Hindlimb muscle (tissue), 1 donor: ENCODE results near the gene EYS. TPM values are rescaled to one million over a fixed set of nuclear protein-coding genes. Genes with fewer than 3 reads are reported as not detected.
"Not testable (repeated sequence)": the region's sequence is repeated elsewhere in the genome, so short reads cannot be mapped to it uniquely, and the experiment has no call there.

Experiments
- DNase-seq: peaks from one replicate; pipeline ENCODE4 v3.0.0-alpha.2; 2013
- polyA plus RNA-seq: library from polyadenylated mRNA; unstranded; fragments of 120-200 nt; gene quantifications from one replicate; pipeline ENCODE4 v1.2.1, GENCODE V29; 2013; ENCODE audit not compliant: insufficient read length

The EYS gene
- polyA plus RNA-seq, 1 donor: 0.59 TPM

DNA sequence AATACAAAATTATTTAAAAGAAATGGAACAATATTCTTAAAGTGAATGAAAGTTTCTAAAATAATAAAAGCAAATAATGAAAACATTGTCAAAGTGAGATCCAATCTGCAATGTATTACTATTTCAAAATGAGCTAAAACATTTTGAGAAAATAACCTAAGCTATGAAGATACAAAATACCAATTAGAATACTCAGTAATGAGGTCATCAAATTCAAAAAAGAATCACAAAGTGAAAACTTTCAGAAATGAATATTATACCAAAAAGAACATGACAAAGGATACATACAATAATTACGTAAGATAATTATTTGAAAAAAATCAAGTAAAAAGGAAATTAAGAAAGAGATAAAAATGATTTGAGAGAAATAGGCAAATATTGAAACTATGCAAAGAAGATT lies 634.5 kb downstream of the EYS start:
- DNase-seq: no peak

DNA sequence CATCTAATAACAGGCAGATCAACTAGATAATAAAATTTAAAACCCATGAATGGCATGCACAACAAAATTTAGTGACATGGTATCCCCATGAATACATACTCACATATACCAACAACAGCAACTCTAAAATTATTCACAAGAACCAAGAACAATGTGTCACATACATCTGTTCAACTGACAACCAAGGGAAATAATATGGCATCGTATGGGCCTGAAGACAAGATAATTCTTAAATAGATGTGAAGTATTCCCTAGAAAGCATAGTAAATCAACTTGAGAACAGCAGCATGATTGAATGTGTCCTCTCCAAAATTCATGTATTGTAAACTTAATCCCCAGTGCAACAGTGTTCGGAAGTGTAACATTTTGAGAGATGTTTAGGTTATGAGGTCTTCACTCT lies 635.5 kb downstream of the EYS start:
- no peak for DNase-seq

DNA sequence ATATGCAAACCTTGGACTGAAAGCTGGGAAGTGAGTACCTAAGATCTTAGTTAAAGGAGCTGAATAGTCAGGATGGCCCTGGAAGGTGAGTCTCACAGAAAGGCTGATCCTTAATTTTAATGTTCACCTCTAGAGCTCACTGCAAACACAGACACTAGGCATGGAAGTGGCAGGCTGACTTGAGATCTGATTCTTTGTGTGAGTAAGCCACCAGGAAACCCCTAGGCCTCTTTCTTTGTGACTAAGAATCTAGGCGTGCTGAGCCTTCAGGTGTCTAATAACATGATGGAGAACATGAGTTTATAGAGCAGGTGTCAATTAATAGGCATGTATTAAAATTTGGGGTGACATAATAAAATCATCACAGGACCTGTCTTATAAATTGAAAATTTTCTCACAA lies 642.2 kb downstream of the EYS start:
- DNase-seq: no peak

DNA sequence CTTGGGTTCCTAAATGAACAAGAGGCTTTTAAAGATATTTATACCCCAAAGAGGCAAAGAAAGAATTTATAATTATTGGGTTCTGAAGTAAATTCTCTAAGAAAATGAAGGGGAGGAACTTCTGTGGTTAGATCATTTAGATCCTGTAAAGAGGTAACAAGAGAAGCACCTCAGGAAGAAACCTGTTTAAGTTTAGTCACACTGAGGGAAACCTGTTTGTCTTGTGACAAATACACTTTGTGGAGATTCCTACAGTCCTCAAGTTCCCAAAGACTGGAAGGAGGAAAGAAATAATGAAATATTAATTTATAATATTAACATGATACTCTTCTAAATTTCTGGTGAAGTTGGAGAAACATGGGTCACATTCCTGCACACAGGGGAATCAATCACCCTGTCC lies 647.5 kb downstream of the EYS start:
- no peak for DNase-seq

DNA sequence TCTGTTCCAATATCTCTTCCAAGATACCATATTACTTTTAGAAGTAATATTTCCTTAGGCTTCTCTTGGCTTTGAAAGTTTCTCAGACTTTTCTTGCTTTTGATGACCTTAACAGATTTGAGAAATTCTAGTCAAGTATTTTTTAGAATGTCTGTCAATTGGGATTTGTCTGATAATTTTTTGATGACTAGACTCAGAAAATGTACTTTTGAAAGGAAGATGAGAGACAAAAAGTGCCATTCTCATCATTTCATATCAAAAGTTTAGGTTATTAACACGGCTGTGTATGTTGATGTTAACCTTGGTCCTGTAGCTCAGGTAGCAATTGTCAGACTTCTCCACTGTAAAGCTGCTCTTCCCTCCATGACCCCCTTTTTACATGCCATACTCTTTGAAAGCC lies 651.5 kb downstream of the EYS start:
- no peak for DNase-seq

DNA sequence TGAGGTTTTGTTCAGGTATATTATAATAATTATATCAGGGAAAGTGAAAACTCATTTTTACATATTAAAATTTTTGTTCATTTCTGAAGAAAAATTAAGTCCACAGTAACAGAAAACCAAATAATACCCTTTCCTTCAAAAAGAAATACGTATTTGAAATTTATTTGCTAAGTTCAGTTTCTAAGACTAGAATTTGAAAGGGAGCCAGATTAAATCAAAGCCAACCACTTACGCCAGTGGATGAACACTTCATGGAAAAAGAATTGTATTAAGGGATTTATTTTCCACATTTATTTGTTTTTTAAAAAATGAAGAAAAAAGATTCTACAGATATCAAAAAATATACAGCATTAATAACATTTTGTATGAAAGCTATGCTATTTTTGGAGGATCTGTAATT lies 654.4 kb downstream of the EYS start:
- peak; percentile 59 for DNase-seq

DNA sequence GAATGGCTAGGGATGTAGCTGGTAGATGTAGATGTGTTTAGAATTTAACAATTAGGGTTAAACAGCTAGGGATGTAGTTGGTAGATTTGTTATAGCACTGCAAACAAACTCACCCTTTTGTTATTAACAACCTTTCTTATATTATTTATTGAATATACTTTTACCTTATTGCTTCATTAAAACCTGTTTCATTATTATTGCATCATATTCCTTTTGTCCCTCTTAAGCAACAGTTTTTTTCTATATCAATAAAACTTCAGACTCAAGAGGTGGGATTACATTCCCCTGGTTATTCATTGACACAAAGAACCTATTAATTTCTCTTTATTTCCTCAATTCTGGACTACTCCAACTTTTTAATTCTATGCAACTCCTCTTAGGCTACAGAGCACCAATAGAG lies 661.2 kb downstream of the EYS start:
- no peak for DNase-seq

DNA sequence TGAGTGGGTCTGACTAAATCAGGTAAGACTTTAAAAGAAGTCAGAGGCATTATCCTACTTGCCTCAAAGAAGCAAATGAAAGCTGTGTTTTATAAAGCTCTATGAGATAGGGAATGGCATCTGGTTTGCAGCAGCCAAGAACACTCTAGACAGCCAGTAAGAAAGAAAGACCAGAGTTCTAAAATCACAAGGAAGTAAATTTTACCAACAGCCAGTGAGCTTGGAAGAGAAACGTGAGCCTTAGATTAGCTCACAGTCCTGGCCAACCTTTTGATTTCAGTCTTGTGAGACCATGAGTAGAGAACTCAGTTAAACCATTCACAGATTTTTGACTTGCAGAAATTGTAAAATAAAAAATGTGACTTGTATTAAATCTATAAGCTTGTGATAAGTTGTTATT lies 693.0 kb downstream of the EYS start:
- DNase-seq: no peak

DNA sequence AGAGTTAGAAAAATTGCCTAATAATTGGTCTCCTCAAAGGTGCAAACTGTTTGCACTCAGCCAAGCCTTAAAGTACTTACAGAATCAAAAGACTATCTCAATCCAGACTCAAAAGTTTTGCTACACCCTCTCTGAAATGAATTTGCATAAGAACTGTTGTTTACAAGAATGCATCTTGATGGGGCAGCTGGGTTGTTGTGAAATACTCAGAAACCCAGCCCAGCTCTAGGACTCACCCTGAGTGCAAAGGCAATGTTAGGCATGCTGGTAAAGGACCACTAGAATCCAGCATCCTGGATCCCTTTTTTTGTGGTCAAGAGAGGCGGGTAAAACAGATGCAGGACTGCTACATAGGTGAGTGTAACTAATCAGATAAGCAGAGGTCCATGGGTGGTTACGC lies 700.2 kb downstream of the EYS start:
- DNase-seq: no peak

DNA sequence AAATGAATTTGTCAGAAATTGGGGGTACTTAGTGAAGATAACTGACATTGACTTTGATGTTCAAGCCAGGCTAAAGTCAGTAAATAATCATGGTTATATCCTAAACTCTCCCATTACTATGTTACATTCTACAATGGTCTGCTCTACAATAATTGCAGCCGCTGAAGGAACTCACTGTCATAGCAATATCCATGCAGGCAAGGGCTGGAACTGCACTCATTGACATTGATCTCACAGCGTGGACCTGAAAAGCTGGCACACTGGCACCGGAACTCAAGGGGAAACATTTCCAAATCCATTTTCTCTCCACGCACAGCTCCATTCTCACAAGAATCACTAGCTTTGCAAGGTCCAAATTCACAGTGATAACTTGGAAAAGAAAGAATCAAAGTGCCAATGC lies 702.7 kb downstream of the EYS start:
- DNase-seq: no peak

DNA sequence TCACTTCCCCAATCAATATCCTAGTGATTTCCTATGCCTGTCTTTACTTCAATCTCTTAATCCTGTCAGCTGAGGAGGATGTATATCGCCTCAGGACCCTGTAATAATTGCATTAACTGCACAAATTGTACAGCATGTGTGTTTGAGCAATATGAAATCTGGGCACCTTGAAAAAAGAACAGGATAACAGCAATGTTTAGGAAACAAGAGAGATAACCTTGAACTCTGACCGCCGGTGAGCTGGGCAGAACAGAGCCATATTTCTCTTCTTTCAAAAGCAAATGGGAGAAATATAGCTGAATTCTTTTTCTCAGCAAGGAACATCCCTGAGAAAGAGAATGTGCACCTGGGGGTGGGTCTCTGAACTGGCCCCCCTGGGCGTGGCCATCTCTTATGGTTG lies 704.1 kb downstream of the EYS start:
- DNase-seq: not testable (repeated sequence)

DNA sequence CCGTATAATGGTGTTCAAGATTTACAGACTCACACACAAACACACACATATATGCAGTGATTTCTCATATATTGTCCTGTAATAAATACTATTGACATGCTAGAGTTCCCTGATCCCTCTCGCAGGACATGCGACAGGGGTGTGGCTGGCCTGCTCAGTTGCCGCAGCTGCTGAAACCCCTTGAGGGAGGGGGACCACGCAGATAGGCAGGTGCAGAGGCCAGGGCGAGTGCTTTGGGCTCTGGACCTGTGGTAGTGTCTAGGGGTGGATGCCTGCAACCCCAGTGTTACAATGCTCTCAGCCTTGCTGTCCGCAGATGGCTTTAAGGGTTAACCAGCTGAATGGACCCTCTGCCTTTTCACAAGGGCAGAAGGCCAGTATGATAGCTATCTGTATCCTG lies 706.2 kb downstream of the EYS start:
- no peak for DNase-seq

DNA sequence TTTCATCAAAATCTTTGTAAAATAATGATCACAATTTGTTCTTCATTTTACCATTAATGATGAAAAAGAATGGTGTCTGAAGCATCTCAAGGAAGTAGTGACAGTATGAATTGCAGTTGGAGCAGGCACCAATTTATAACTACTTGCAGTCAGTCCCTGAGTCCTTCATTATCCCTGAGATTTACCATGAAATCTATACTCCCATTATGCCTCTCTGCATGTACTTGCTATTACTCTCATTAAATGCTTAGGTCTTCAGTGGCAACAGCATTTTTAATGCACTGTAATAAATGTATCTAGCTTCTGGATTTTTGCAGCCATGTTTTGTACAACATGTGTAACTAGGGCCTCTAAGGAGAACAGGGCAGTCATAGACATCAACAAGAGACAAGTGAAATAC lies 708.8 kb downstream of the EYS start:
- DNase-seq: no peak

DNA sequence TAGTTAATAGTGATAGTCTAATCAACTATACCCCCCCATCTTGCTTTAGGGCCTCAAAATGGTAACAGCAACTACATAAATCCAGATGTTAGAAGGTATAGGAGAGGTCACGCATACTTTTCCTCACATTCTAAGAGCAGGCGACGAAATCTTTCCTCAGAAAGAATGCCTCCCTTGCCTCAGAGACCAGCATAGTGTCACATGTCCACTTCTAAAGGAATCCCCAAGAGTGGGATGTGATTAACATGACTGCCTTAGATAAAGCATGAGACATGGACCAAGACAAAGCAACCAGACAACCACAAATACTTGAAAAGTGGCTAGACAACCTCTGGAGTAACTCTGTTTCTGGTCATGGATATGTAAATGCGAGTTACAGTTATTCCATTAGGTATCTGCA lies 710.7 kb downstream of the EYS start:
- no peak for DNase-seq

DNA sequence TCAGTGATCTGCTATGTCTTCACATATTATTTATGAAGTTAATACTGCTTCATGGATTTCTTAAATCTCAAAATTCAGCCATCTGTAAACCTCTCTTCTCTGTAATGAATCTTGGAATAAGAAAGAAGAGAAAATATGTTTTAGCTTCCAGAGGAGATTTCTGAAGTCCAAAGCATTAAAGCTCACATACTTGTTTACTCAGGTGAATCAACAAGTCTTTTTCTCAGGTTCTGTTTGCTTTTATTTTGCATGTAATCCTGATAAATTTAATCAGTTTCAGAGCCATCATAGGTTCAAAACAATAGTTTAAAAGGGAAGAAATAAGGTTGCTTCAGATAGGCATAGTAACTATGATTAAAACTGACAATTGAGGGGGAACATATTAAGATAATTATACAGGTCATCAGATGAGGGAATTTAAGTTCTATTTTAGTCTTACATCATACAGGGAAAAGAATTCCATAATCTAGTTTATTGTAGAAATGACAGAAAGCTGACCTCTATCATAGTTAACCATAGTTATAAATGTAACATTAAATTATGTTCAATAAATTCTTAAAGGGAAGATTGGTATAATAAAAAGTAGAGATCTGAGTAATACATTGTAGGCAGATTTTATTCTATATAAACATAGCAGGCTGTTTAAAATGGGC lies 716.2 kb downstream of the EYS start:
- no peak for DNase-seq

DNA sequence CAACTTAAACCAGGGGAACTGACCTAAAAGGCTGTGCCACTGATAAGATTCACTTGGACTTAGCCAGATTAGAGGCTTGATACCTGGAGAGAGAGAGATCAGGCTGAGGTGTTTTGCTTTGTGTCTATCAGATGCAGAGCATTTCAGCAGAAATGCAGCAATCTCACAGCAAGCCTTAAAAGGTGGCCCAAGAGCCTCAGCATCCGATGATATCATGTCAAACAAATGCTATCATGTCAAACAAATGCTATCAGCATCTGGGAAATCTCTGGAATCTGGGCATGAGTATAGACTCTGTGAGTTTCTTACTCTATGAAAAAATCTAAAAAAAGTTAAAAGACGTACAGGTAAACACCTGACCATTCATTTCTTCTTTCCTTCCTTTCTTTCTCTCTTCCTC lies 718.9 kb downstream of the EYS start:
- no peak for DNase-seq

DNA sequence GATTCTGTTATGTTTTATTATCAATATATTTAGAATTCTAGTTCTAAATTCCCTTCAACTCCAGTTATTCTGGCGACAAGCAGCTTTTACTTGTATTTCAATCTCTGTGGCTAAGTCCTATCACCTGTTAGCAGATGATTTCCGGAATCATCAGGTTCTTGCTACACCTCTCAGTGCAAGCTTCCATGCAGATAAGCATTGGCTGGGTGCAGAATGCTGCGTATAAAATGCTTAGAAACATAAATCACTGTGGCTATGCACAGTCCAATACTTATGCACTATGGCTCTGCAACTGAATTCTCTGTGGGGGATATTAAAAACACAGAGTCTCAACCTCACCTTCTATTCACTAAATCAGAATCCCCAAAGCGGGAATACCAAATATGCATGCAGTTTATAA lies 720.0 kb downstream of the EYS start:
- DNase-seq: no peak

DNA sequence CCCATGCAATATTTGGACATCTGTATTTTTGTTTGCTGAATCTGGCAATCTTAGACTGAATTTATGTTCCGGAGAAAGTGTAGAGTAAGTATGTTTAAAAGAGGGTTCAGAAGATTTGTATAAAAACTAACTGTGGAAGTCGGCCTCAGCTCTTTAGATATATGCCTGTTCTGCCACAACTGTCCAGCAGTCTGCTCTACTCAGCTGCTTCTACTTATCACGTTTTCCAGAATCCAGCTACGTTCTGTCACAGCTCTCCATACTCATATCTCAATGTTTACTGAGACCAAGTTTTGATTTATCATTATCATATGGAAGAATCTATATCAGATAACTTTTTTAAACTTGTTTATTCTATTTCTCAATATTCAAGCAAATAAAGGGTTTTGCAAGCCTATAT lies 721.3 kb downstream of the EYS start:
- DNase-seq: no peak

DNA sequence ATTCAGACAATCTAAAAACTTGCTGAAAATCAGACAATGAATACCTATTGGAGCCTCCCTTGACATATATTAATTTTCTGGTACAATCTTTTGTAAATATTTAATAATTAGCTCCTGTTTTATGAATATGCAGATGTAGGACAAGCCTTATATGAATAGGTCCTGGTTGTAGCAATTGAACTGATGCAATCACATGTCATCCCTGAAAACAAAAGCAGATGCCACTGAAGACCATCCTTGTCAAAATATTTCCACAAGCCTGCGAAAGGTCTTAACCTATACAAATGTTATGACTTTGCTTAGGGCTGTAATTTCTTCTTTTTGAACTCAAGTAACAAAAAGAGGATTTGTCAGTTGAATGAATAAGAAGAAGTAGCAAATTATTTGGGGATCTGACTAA lies 722.1 kb downstream of the EYS start:
- no peak for DNase-seq

DNA sequence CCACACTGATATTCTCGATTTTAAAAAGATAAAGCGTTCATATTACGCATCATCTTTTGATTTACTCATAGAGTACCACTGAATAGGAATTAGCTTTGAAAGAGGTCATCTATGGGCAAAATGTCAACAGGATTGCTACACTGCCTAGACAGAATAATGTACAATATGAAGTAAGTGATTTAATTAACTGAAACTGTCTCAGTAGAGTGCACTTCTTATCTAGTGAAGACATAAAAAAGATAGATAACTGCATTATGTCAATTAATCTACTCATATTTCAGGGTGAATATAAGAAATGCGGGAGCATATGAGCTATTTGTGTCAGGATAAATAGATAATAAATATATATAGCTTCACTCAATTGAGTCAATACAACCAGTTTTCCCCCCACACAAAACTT lies 723.9 kb downstream of the EYS start:
- no peak for DNase-seq

DNA sequence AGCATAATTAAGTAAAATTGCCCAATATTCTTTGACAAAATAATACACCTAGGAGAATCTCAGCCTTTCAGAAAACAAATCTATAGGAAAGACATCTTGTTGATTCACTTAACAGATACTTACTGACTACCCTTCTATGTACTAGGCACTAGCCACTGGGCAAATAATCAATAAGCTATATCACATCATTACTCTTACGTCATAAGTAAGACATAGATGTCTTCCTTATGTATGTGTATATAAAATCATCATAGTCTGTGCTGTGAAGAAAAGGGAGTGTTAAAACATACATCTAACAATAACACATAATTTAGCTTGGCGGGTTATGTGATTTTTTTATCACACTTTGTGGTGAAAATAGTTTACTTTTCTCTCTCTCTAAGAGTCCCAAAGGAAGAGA lies 733.9 kb downstream of the EYS start:
- no peak for DNase-seq

DNA sequence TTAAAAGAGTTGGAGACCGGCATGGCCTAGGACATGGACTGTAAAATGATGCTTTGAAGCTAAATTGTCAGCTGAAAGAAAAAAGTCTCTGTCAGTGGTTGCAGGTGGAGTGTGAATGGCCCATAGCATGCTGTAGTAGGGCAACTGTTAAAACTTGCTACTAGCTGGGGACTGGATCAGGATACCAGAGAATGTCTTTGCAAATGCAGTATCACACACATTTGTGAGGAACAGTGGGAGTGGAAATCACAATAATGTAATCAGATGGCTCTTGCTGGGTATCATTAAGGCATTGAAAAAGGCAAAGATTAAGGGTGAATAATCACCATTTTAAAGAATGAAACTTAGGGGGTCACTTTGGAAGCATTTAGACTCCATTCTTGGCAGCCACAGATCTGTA lies 737.9 kb downstream of the EYS start:
- no peak for DNase-seq

DNA sequence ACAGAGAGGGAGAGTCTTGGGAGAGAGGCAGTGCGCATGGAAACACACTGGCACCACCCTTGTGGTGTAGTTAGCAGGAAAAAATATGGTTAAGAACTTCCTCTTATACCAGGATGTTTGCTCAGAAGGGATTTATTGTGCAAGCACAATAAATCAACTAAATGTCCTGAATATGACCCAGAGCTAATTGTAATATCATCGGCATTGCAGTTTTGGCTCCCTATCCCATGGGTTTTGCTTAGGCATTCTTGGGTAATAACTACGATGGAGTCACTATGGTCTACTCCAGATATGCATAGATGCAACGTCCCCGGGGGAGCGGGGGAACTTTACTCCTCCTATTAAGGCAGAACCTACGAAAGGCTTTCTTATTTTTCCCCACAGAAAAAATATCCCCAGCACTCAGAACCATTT lies 751.6 kb downstream of the EYS start:
- DNase-seq: no peak

DNA sequence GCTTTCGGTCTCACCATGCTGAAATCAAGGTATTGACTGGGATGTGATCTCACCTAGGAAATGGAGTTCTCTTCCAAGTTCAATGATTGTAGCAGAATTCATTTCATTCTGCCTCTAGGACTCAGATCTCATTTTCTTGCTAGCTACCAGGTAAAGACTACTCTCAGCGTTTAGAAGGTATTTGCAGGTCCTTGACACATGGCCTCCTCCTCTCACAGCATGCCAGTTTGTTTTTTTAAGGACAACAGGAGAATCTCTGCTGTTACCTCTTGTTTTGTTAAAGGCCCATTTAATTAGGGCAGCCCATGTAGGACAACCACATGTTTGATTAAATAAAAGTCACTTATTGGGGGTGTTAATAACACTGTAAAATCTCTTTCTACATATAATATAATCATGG lies 757.8 kb downstream of the EYS start:
- DNase-seq: no peak

DNA sequence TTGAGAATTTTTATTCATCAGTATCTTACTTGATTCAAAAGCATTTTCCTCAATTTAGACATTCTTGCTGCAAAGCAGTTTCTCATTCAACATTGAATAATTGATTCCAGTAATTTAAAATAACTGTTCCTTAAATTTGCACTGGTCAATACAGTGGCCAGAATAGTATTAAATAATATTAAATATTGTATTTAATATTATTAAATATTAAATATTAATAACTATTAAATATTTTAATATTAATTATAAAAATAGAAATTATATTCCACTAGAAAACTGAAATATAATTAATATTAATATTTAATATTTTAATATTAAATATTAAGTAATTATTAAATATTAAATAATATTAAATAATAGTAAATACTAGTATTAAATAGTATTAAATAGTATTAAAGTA lies 758.8 kb downstream of the EYS start:
- DNase-seq: no peak

DNA sequence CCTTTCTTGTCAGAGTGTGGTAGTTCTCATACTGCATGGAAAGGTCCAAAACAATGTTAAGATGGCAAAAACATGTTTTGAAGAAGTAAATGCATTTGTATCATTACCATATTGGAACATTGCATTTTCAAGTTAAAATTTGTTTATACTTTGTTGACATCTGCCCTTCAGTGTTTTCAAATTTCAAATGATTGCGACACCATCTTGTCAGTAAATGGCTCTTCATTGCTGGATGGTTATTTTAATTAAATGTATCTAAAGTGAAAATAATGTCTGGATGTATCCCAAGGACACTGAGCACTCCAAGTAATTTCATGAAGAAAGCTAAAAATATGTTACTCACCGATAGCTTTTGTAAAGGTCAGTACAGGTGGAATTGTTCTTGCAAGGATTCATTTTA lies 761.6 kb downstream of the EYS start:
- DNase-seq: no peak
